ENCODE measurements around the gene LHX4.

LHX4 gene

DNA sequence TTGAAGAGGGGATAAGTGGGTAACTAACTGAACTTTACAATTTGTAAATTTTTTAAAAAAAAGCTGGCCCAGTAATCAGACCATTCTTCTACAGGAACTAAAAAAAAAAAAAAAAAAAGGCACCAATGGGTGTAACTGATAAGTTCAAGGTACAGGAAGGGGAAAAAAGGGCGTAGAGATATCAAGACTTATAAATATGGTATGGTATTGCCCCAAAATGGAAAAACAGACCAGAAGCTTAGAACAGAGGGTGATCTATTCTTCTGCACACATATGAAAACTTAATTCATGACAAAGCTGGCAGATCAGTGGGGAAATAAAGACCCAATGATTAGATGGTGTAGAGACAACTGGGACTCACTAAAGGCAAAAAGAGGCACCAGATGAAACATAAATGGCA, 58.9 kb downstream of the LHX4 start:
- H4K91ac ChIP-seq (ENCODE audit: low read length) = no peak overlapping the region
- no peak overlapping the region for H3K4ac ChIP-seq (ENCODE audit: low read depth in 1 of 2, low read length in 2 of 2)
- no peak overlapping the region for H2BK5ac ChIP-seq (ENCODE audit: low read depth, low read length, poor library complexity, severe bottlenecking)
- no peak overlapping the region for H2BK12ac ChIP-seq (ENCODE audit: low read length in 2 of 2)
- H3K23ac ChIP-seq (ENCODE audit: low read length in 2 of 2) = no peak overlapping the region
- DNase-seq = no peak
- no peak overlapping the region for H2BK120ac ChIP-seq (ENCODE audit: low read depth, low read length)
- WGBS = no CpG with 5 or more reads among the region's 1 CpG
- H2BK15ac ChIP-seq (ENCODE audit: low read depth, poor library complexity, severe bottlenecking) = no peak overlapping the region
- H2AK5ac ChIP-seq (ENCODE audit: low read length, severe bottlenecking) = no peak overlapping the region
- peaks cover 12% of the 10 kb centered on the region for H3K79me1 ChIP-seq (replicated peaks; ENCODE audit: low read length, poor library complexity, severe bottlenecking)
- no peaks in the 10 kb centered on the region for H3K27me3 ChIP-seq (ENCODE audit: control insufficient read depth in 1 of 2, insufficient read depth in 1 of 2, low read length in 2 of 2)
- no peak overlapping the region for H3K9ac ChIP-seq (ENCODE audit: low read length)
- no peak overlapping the region for H3K27ac ChIP-seq (ENCODE audit: low read length, poor library complexity, severe bottlenecking)
- no peaks in the 10 kb centered on the region for H3K9me3 ChIP-seq (ENCODE audit: control insufficient read depth, low read length)
- no peak overlapping the region for H4K8ac ChIP-seq (ENCODE audit: low read length)
- H3K4me3 ChIP-seq (ENCODE audit: insufficient read depth in 1 of 2, low read depth in 1 of 2, low read length in 2 of 2) = no peak overlapping the region
- H2AFZ ChIP-seq (ENCODE audit: low read depth, low read length) = no peak overlapping the region
- no peak overlapping the region for H3K18ac ChIP-seq (ENCODE audit: low read depth in 1 of 2, low read length in 2 of 2)
- no peak overlapping the region for H3K14ac ChIP-seq (ENCODE audit: low read length in 2 of 2)
- H3K36me3 ChIP-seq (ENCODE audit: control insufficient read depth in 1 of 2, insufficient read depth in 2 of 2, low read depth in 1 of 2, low read length in 2 of 2) = peaks cover 3 to 32% of the 10 kb centered on the region in 2 experiments
- H3K4me1 ChIP-seq (ENCODE audit: control insufficient read depth, insufficient read depth, low read depth, low read length) = no peaks in the 10 kb centered on the region
- H3K4me2 ChIP-seq (ENCODE audit: low read length, poor library complexity, severe bottlenecking) = no peak overlapping the region

DNA sequence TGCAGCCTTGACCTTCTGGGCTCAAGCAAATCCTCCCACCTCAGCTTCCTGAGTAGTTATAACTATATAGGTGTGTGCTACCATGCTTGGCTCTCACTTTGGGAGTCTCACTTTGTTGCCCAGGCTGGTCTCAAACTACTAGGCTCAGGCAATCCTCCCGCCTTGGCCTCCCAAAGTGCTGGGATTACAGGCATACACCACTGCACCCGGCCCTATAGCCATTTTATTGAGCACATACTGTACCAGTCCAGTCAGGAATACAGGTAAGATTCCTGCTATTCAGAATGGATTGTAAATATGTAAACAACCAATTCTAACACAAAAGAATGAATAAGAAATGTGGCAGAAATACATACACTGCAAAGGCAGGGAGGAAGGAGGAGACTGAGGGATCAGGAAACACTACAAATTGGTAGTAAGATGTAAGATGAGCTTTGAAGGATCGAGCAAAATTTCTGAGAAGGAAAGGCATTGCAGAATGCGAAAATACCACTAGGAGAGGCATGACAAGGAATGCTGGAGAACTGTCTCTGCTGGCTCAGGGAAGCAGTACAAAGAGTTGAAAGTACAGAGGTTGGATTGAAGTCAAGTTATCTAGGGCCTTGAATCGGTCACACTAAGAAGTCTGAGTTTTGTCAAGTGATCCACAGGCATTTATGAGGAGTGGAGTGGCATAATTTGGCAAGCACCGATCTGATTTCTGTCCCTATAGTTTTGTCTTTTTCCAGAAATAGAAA, 60.4 kb downstream of the LHX4 start:
- no peak overlapping the region for H3K9ac ChIP-seq (ENCODE audit: low read length)
- H3K27ac ChIP-seq (ENCODE audit: low read length, poor library complexity, severe bottlenecking) = peak overlapping the region; percentile 7
- no peak for DNase-seq
- H2BK5ac ChIP-seq (ENCODE audit: low read depth, low read length, poor library complexity, severe bottlenecking) = no peak overlapping the region
- H3K4me3 ChIP-seq (ENCODE audit: insufficient read depth in 1 of 2, low read depth in 1 of 2, low read length in 2 of 2) = no peak overlapping the region
- no peak overlapping the region for H3K4ac ChIP-seq (ENCODE audit: low read depth in 1 of 2, low read length in 2 of 2)
- no peaks in the 10 kb centered on the region for H3K4me1 ChIP-seq (ENCODE audit: control insufficient read depth, insufficient read depth, low read depth, low read length)
- H3K18ac ChIP-seq (ENCODE audit: low read depth in 1 of 2, low read length in 2 of 2) = no peak overlapping the region
- 95% methylated on average over 4 of the region's 6 CpGs for WGBS
- no peak overlapping the region for H2BK12ac ChIP-seq (ENCODE audit: low read length in 2 of 2)
- peaks cover 13% of the 10 kb centered on the region for H3K79me1 ChIP-seq (replicated peaks; ENCODE audit: low read length, poor library complexity, severe bottlenecking)
- H4K8ac ChIP-seq (ENCODE audit: low read length) = no peak overlapping the region
- no peak overlapping the region for H3K23ac ChIP-seq (ENCODE audit: low read length in 2 of 2)
- H3K9me3 ChIP-seq (ENCODE audit: control insufficient read depth, low read length) = no peaks in the 10 kb centered on the region
- no peak overlapping the region for H2AFZ ChIP-seq (ENCODE audit: low read depth, low read length)
- H4K91ac ChIP-seq (ENCODE audit: low read length) = no peak overlapping the region
- no peak overlapping the region for H2BK15ac ChIP-seq (ENCODE audit: low read depth, poor library complexity, severe bottlenecking)
- no peak overlapping the region for H3K4me2 ChIP-seq (ENCODE audit: low read length, poor library complexity, severe bottlenecking)
- peaks cover 3 to 22% of the 10 kb centered on the region in 2 experiments for H3K36me3 ChIP-seq (ENCODE audit: control insufficient read depth in 1 of 2, insufficient read depth in 2 of 2, low read depth in 1 of 2, low read length in 2 of 2)
- no peak overlapping the region for H2AK5ac ChIP-seq (ENCODE audit: low read length, severe bottlenecking)
- no peaks in the 10 kb centered on the region for H3K27me3 ChIP-seq (ENCODE audit: control insufficient read depth in 1 of 2, insufficient read depth in 1 of 2, low read length in 2 of 2)
- peak overlapping the region in 1 of 2 experiments; percentile 48 for H3K14ac ChIP-seq (ENCODE audit: low read length in 2 of 2)
- H2BK120ac ChIP-seq (ENCODE audit: low read depth, low read length) = no peak overlapping the region

DNA sequence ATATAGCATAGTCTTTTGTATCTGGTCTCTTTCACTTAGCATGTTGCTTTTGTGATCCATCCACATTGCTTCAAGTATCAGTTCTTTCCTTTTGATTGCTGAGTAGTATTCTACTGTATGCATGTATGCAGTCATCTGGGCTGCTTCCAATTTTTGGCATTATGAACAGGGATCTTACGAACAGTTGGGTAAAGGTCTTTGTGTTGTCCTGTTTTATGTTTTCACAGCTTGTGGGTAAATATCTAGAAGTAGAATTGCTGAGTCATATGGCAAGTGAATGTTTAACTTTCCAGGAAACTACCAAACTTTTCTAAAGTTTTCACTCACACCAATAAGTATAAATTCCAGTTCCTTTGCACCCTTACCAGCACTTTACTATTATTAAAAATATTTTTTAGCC, 60.9 kb downstream of the LHX4 start:
- no peak overlapping the region for H4K91ac ChIP-seq (ENCODE audit: low read length)
- WGBS = 100% methylated on average over 1 of the region's 1 CpG
- H3K23ac ChIP-seq (ENCODE audit: low read length in 2 of 2) = no peak overlapping the region
- no peaks in the 10 kb centered on the region for H3K4me1 ChIP-seq (ENCODE audit: control insufficient read depth, insufficient read depth, low read depth, low read length)
- H3K4me2 ChIP-seq (ENCODE audit: low read length, poor library complexity, severe bottlenecking) = no peak overlapping the region
- H2BK5ac ChIP-seq (ENCODE audit: low read depth, low read length, poor library complexity, severe bottlenecking) = no peak overlapping the region
- peak overlapping the region; percentile 7 for H3K27ac ChIP-seq (ENCODE audit: low read length, poor library complexity, severe bottlenecking)
- H3K4me3 ChIP-seq (ENCODE audit: insufficient read depth in 1 of 2, low read depth in 1 of 2, low read length in 2 of 2) = no peak overlapping the region
- peaks cover 3 to 22% of the 10 kb centered on the region in 2 experiments for H3K36me3 ChIP-seq (ENCODE audit: control insufficient read depth in 1 of 2, insufficient read depth in 2 of 2, low read depth in 1 of 2, low read length in 2 of 2)
- peaks cover 13% of the 10 kb centered on the region for H3K79me1 ChIP-seq (replicated peaks; ENCODE audit: low read length, poor library complexity, severe bottlenecking)
- no peaks in the 10 kb centered on the region for H3K27me3 ChIP-seq (ENCODE audit: control insufficient read depth in 1 of 2, insufficient read depth in 1 of 2, low read length in 2 of 2)
- no peak overlapping the region for H2AK5ac ChIP-seq (ENCODE audit: low read length, severe bottlenecking)
- no peak overlapping the region for H2BK120ac ChIP-seq (ENCODE audit: low read depth, low read length)
- no peak for DNase-seq
- no peak overlapping the region for H2AFZ ChIP-seq (ENCODE audit: low read depth, low read length)
- no peak overlapping the region for H2BK15ac ChIP-seq (ENCODE audit: low read depth, poor library complexity, severe bottlenecking)
- no peak overlapping the region for H3K9ac ChIP-seq (ENCODE audit: low read length)
- H3K14ac ChIP-seq (ENCODE audit: low read length in 2 of 2) = no peak overlapping the region
- H3K18ac ChIP-seq (ENCODE audit: low read depth in 1 of 2, low read length in 2 of 2) = no peak overlapping the region
- H4K8ac ChIP-seq (ENCODE audit: low read length) = no peak overlapping the region
- H2BK12ac ChIP-seq (ENCODE audit: low read length in 2 of 2) = no peak overlapping the region
- H3K4ac ChIP-seq (ENCODE audit: low read depth in 1 of 2, low read length in 2 of 2) = no peak overlapping the region
- H3K9me3 ChIP-seq (ENCODE audit: control insufficient read depth, low read length) = no peaks in the 10 kb centered on the region

DNA sequence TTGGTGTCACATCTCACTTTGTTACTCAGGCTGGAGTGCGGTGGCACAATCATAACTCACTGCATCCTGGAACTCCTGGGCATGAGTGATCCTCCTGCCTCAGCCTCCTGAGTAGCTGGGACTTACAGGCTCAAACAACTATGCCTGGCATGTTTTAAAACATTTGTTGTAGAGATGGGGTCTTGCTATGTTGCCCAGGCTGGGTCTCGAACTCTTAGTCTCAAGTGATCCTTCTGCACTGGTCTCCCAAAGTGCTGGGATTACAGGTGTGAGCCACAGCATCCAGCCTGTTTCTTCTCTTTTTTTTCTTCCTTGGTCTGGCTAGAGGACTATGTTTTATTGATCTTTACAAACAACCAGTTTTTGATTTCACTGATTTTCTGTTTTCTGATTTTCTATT, 64.6 kb downstream of the LHX4 start:
- H4K91ac ChIP-seq (ENCODE audit: low read length) = no peak overlapping the region
- H3K27ac ChIP-seq (ENCODE audit: low read length, poor library complexity, severe bottlenecking) = no peak overlapping the region
- H3K4me2 ChIP-seq (ENCODE audit: low read length, poor library complexity, severe bottlenecking) = no peak overlapping the region
- H2BK12ac ChIP-seq (ENCODE audit: low read length in 2 of 2) = no peak overlapping the region
- no peaks in the 10 kb centered on the region for H3K36me3 ChIP-seq (ENCODE audit: control insufficient read depth in 1 of 2, insufficient read depth in 2 of 2, low read depth in 1 of 2, low read length in 2 of 2)
- no peak overlapping the region for H3K23ac ChIP-seq (ENCODE audit: low read length in 2 of 2)
- H3K9me3 ChIP-seq (ENCODE audit: control insufficient read depth, low read length) = no peaks in the 10 kb centered on the region
- peaks cover 18% of the 10 kb centered on the region for H3K79me1 ChIP-seq (replicated peaks; ENCODE audit: low read length, poor library complexity, severe bottlenecking)
- H2BK120ac ChIP-seq (ENCODE audit: low read depth, low read length) = no peak overlapping the region
- H3K18ac ChIP-seq (ENCODE audit: low read depth in 1 of 2, low read length in 2 of 2) = no peak overlapping the region
- no peaks in the 10 kb centered on the region for H3K27me3 ChIP-seq (ENCODE audit: control insufficient read depth in 1 of 2, insufficient read depth in 1 of 2, low read length in 2 of 2)
- DNase-seq = no peak
- no peak overlapping the region for H2BK15ac ChIP-seq (ENCODE audit: low read depth, poor library complexity, severe bottlenecking)
- H4K8ac ChIP-seq (ENCODE audit: low read length) = no peak overlapping the region
- H3K9ac ChIP-seq (ENCODE audit: low read length) = no peak overlapping the region
- no peak overlapping the region for H3K4me3 ChIP-seq (ENCODE audit: insufficient read depth in 1 of 2, low read depth in 1 of 2, low read length in 2 of 2)
- no peak overlapping the region for H2BK5ac ChIP-seq (ENCODE audit: low read depth, low read length, poor library complexity, severe bottlenecking)
- H2AFZ ChIP-seq (ENCODE audit: low read depth, low read length) = no peak overlapping the region
- H2AK5ac ChIP-seq (ENCODE audit: low read length, severe bottlenecking) = no peak overlapping the region
- H3K4me1 ChIP-seq (ENCODE audit: control insufficient read depth, insufficient read depth, low read depth, low read length) = no peaks in the 10 kb centered on the region
- no peak overlapping the region for H3K4ac ChIP-seq (ENCODE audit: low read depth in 1 of 2, low read length in 2 of 2)
- 100% methylated on average over 2 of the region's 2 CpGs for WGBS
- H3K14ac ChIP-seq (ENCODE audit: low read length in 2 of 2) = no peak overlapping the region
